HEK293 (cell line): Measurements from ENCODE around the gene CYP27B1.

ENCODE experiments used
- EGR2 ChIP-seq: fragments of 450-650 bp; formaldehyde crosslinking; IDR thresholded peaks from 2 replicates; pipeline ENCODE4 v1.5.1; 2016; ENCODE audit warnings: low read depth, missing biosample characterization, missing genetic modification characterization
- HOXC10 ChIP-seq: sonication (generic); formaldehyde crosslinking; IDR thresholded peaks from 2 replicates; pipeline ENCODE4 v1.8.1; 2023; ENCODE audit warnings: mild to moderate bottlenecking, missing genetic modification reagents
- KLF8 ChIP-seq: fragments of 450-650 bp; formaldehyde crosslinking; IDR thresholded peaks from 2 replicates; pipeline ENCODE4 v1.5.1; 2016; ENCODE audit warnings: missing biosample characterization, missing genetic modification characterization
- OVOL3 ChIP-seq: fragments of 450-650 bp; formaldehyde crosslinking; IDR thresholded peaks from 2 replicates; pipeline ENCODE4 v1.5.1; 2016; ENCODE audit warnings: missing biosample characterization, missing genetic modification characterization
- PRDM4 ChIP-seq: fragments of 450-650 bp; formaldehyde crosslinking; IDR thresholded peaks from 2 replicates; pipeline ENCODE4 v1.5.1; 2017; ENCODE audit warnings: missing biosample characterization, missing genetic modification characterization
- REPIN1 ChIP-seq: fragments of 450-650 bp; formaldehyde crosslinking; IDR thresholded peaks from 2 replicates; pipeline ENCODE4 v1.5.1; 2017; ENCODE audit warnings: missing biosample characterization, missing genetic modification characterization, low read depth
- SP2 ChIP-seq: fragments of 450-650 bp; formaldehyde crosslinking; IDR thresholded peaks from 2 replicates; pipeline ENCODE4 v1.5.1; 2016; ENCODE audit warnings: missing biosample characterization, missing genetic modification characterization
- SP7 ChIP-seq: fragments of 450-650 bp; formaldehyde crosslinking; IDR thresholded peaks from 2 replicates; pipeline ENCODE4 v1.5.1; 2016; ENCODE audit warnings: missing biosample characterization, missing genetic modification characterization
- ZBTB1 ChIP-seq: fragments of 450-650 bp; formaldehyde crosslinking; IDR thresholded peaks from 2 replicates; pipeline ENCODE4 v1.5.1; 2016; ENCODE audit warnings: missing biosample characterization, missing genetic modification characterization
- ZBTB20 ChIP-seq: fragments of 450-650 bp; formaldehyde crosslinking; IDR thresholded peaks from 2 replicates; pipeline ENCODE4 v1.5.1; 2016; ENCODE audit warnings: missing biosample characterization, missing genetic modification characterization
- ZBTB48 ChIP-seq: fragments of 450-650 bp; formaldehyde crosslinking; IDR thresholded peaks from 2 replicates; pipeline ENCODE4 v1.5.1; 2016; ENCODE audit warnings: missing biosample characterization, missing genetic modification characterization
- ZFP3 ChIP-seq: fragments of 450-650 bp; formaldehyde crosslinking; IDR thresholded peaks from 2 replicates; pipeline ENCODE4 v1.5.1; 2016; ENCODE audit warnings: low read depth, missing biosample characterization, missing genetic modification characterization
- ZNF112 ChIP-seq: fragments of 450-650 bp; formaldehyde crosslinking; IDR thresholded peaks from 2 replicates; pipeline ENCODE4 v1.5.0; 2017; ENCODE audit warnings: missing biosample characterization, missing genetic modification characterization
- ZNF155 ChIP-seq: fragments of 450-650 bp; formaldehyde crosslinking; IDR thresholded peaks from 2 replicates; pipeline ENCODE4 v1.5.1; 2016; ENCODE audit warnings: missing biosample characterization, missing genetic modification characterization
- ZNF157 ChIP-seq: fragments of 450-650 bp; formaldehyde crosslinking; IDR thresholded peaks from 2 replicates; pipeline ENCODE4 v1.5.1; 2016; ENCODE audit warnings: missing biosample characterization, missing genetic modification characterization
- ZNF248 ChIP-seq: fragments of 450-650 bp; formaldehyde crosslinking; IDR thresholded peaks from 2 replicates; pipeline ENCODE4 v1.5.1; 2017; ENCODE audit warnings: missing biosample characterization, missing genetic modification characterization
- ZNF280C ChIP-seq: fragments of 450-650 bp; formaldehyde crosslinking; IDR thresholded peaks from 2 replicates; pipeline ENCODE4 v1.5.1; 2016; ENCODE audit warnings: missing biosample characterization, missing genetic modification characterization
- ZNF324 ChIP-seq: fragments of 450-650 bp; formaldehyde crosslinking; IDR thresholded peaks from 2 replicates; pipeline ENCODE4 v1.5.1; 2016; ENCODE audit warnings: missing biosample characterization, missing genetic modification characterization
- ZNF354C ChIP-seq: fragments of 450-650 bp; formaldehyde crosslinking; IDR thresholded peaks from 2 replicates; pipeline ENCODE4 v1.5.1; 2016; ENCODE audit warnings: missing biosample characterization, missing genetic modification characterization, low read depth, borderline replicate concordance
- ZNF423 ChIP-seq: fragments of 450-650 bp; formaldehyde crosslinking; IDR thresholded peaks from 2 replicates; pipeline ENCODE4 v1.5.1; 2016; ENCODE audit warnings: missing biosample characterization, missing genetic modification characterization
- ZNF501 ChIP-seq: fragments of 450-650 bp; formaldehyde crosslinking; IDR thresholded peaks from 2 replicates; pipeline ENCODE4 v1.5.1; 2016; ENCODE audit warnings: missing biosample characterization, missing genetic modification characterization
- ZNF514 ChIP-seq: fragments of 450-650 bp; formaldehyde crosslinking; IDR thresholded peaks from 2 replicates; pipeline ENCODE4 v1.5.1; 2016; ENCODE audit warnings: missing biosample characterization, missing genetic modification characterization
- ZNF521 ChIP-seq: fragments of 450-650 bp; formaldehyde crosslinking; IDR thresholded peaks from 2 replicates; pipeline ENCODE4 v1.5.1; 2017; ENCODE audit warnings: missing biosample characterization, mild to moderate bottlenecking, missing genetic modification characterization
- ZNF76 ChIP-seq: fragments of 450-650 bp; formaldehyde crosslinking; IDR thresholded peaks from 2 replicates; pipeline ENCODE4; 2016; ENCODE audit warnings: low read depth, missing biosample characterization, missing genetic modification characterization, borderline replicate concordance
- ZNF768 ChIP-seq: fragments of 450-650 bp; formaldehyde crosslinking; IDR thresholded peaks from 2 replicates; pipeline ENCODE4 v1.5.1; 2018; ENCODE audit warnings: missing biosample characterization, mild to moderate bottlenecking, missing genetic modification characterization
- ZNF792 ChIP-seq: fragments of 450-650 bp; formaldehyde crosslinking; IDR thresholded peaks from 2 replicates; pipeline ENCODE4 v1.5.1; 2016; ENCODE audit warnings: missing biosample characterization, missing genetic modification characterization
- ZSCAN30 ChIP-seq: fragments of 450-650 bp; IDR thresholded peaks from 2 replicates; pipeline ENCODE4 v1.5.1; 2018; ENCODE audit warnings: missing biosample characterization, mild to moderate bottlenecking, missing genetic modification characterization, moderate library complexity
- TF ChIP-seq, protein P1 (sequence below): fragments of 450-650 bp; formaldehyde crosslinking; IDR thresholded peaks from 2 replicates; pipeline ENCODE4 v1.5.1; 2016; ENCODE audit warnings: missing biosample characterization, missing genetic modification characterization, borderline replicate concordance
- TF ChIP-seq, protein P2 (sequence below): fragments of 450-650 bp; formaldehyde crosslinking; IDR thresholded peaks from 2 replicates; pipeline ENCODE4 v1.5.1; 2016; ENCODE audit warnings: missing biosample characterization, missing genetic modification characterization

Gene CYP27B1

DNA sequence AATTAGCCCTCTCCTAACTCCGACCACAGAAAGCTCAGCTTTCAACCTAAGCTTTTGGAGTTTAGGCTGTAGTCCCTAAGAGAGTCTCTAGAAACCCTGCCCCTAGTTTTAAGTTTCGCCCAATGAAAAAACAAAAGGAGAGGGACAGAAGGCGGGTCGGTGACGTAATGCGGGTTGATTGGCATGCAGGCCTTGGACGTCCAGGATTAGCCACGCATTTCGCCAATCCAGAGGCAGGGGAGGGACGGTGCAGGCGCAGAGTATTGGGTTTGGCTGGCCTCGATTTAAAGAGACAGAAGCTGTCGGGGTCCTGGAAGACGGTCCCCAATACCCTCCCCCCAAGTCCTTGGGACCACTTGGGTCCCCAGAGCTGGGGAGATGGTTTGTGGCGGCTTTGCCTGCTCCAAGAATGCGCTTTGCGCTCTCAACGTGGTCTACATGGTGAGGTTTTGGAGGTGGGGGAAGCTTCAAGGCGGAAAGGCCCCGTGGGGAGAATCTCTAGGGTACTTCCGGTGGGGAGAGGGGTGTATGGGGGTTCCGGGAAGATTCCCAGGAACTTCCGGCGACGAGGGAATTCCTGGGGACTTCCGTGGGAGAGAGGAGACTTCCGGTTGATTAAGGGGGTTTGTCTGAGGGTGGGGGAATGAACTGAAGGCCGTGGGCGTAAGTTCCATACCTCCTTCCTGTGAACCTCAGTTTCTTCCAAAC lies 21.9 kb downstream of the CYP27B1 start, which contains the start of gene TSPAN31 (continued):
- TF ChIP-seq SP2 (tag by site-specific recombination) (peak; percentile 93), ZNF248 (tag by site-specific recombination) (no peak), KLF8 (tag by site-specific recombination) (no peak), ZNF76 (tag by site-specific recombination) (peak; percentile 53; the same call in 1 of the 2 replicates), ZNF157 (tag by site-specific recombination) (no peak), ZNF112 (tag by site-specific recombination) (no peak), EGR2 (tag by site-specific recombination) (peak; percentile 61), ZBTB48 (tag by site-specific recombination) (peak; percentile 92), ZNF514 (no peak), ZNF354C (tag by site-specific recombination) (no peak), ZFP3 (tag by site-specific recombination) (0 out of 2 replicates have a peak, but pooled peaks have one; percentile 41), ZNF423 (0 out of 2 replicates have a peak, but pooled peaks have one; percentile 28), ZNF155 (tag by site-specific recombination) (no peak), ZSCAN30 (tag by site-specific recombination) (peak; percentile 11), ZBTB20 (peak; percentile 43), ZNF501 (tag by site-specific recombination) (peak; percentile 22; the same call in 1 of the 2 replicates), ZNF792 (tag by site-specific recombination) (no peak), PRDM4 (tag by site-specific recombination) (peak; percentile 71; the same call in 1 of the 2 replicates), ZNF768 (no peak), ZNF280C (no peak), SP7 (tag by site-specific recombination) (0 out of 2 replicates have a peak, but pooled peaks have one; percentile 38), ZNF521 (tag by site-specific recombination) (no peak), ZNF324 (tag by site-specific recombination) (peak; percentile 41; the same call in 1 of the 2 replicates), HOXC10 (CRISPR knock-in tag) (no peak), OVOL3 (tag by site-specific recombination) (no peak), ZBTB1 (tag by site-specific recombination) (no peak), REPIN1 (tag by site-specific recombination) (no peak)
- TF ChIP-seq, protein P1, sequence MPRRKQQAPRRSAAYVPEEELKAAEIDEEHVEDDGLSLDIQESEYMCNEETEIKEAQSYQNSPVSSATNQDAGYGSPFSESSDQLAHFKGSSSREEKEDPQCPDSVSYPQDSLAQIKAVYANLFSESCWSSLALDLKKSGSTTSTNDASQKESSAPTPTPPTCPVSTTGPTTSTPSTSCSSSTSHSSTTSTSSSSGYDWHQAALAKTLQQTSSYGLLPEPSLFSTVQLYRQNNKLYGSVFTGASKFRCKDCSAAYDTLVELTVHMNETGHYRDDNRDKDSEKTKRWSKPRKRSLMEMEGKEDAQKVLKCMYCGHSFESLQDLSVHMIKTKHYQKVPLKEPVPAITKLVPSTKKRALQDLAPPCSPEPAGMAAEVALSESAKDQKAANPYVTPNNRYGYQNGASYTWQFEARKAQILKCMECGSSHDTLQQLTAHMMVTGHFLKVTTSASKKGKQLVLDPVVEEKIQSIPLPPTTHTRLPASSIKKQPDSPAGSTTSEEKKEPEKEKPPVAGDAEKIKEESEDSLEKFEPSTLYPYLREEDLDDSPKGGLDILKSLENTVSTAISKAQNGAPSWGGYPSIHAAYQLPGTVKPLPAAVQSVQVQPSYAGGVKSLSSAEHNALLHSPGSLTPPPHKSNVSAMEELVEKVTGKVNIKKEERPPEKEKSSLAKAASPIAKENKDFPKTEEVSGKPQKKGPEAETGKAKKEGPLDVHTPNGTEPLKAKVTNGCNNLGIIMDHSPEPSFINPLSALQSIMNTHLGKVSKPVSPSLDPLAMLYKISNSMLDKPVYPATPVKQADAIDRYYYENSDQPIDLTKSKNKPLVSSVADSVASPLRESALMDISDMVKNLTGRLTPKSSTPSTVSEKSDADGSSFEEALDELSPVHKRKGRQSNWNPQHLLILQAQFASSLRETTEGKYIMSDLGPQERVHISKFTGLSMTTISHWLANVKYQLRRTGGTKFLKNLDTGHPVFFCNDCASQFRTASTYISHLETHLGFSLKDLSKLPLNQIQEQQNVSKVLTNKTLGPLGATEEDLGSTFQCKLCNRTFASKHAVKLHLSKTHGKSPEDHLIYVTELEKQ (tag by site-specific recombination), result no peak
- TF ChIP-seq, protein P2, sequence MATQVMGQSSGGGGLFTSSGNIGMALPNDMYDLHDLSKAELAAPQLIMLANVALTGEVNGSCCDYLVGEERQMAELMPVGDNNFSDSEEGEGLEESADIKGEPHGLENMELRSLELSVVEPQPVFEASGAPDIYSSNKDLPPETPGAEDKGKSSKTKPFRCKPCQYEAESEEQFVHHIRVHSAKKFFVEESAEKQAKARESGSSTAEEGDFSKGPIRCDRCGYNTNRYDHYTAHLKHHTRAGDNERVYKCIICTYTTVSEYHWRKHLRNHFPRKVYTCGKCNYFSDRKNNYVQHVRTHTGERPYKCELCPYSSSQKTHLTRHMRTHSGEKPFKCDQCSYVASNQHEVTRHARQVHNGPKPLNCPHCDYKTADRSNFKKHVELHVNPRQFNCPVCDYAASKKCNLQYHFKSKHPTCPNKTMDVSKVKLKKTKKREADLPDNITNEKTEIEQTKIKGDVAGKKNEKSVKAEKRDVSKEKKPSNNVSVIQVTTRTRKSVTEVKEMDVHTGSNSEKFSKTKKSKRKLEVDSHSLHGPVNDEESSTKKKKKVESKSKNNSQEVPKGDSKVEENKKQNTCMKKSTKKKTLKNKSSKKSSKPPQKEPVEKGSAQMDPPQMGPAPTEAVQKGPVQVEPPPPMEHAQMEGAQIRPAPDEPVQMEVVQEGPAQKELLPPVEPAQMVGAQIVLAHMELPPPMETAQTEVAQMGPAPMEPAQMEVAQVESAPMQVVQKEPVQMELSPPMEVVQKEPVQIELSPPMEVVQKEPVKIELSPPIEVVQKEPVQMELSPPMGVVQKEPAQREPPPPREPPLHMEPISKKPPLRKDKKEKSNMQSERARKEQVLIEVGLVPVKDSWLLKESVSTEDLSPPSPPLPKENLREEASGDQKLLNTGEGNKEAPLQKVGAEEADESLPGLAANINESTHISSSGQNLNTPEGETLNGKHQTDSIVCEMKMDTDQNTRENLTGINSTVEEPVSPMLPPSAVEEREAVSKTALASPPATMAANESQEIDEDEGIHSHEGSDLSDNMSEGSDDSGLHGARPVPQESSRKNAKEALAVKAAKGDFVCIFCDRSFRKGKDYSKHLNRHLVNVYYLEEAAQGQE, result peak; percentile 47; the same call in 1 of the 2 replicates
